Stimulated activated CD8-positive, alpha-beta memory T cell treated with anti-CD3 and anti-CD28 coated beads, Interleukin-4, amount 100 ng/mL, for 48 hours (primary cell): ENCODE measurements around the gene UBE3C.
"Not testable (repeated sequence)": the region's sequence is repeated elsewhere in the genome, so short reads cannot be mapped to it uniquely, and the experiment has no call there.

Experiments
- DNase-seq: peaks from one replicate; pipeline ENCODE4 v3.0.0-alpha.2; 2020

UBE3C gene

DNA sequence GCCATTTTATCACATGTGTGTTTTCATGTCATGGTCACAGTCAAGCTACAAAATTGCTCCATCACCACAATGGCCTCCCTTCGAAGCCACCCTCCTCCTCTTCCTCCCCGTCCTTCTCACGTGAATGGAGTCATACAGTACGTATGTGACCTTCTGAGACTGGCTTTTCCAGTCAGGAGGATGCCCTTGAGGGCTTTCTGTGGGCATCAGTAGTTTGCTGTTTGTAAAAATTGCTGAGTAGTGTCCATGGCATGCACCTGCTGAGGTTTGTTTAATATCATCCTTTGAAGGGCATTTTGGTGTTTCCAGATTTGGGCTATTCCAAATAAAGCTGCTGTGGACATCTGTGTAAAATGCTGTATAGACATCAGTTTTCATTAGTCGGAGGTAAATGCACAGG is 5.9 kb upstream of the UBE3C start:
- DNase-seq = no peak

- no peak for DNase-seq
Measured at GRCh38 chr7:157133304-157133703, 5.4 kb upstream of the UBE3C start.

- DNase-seq = no peak
Measured at GRCh38 chr7:157136372-157136771, 2.4 kb upstream of the UBE3C start.

DNA sequence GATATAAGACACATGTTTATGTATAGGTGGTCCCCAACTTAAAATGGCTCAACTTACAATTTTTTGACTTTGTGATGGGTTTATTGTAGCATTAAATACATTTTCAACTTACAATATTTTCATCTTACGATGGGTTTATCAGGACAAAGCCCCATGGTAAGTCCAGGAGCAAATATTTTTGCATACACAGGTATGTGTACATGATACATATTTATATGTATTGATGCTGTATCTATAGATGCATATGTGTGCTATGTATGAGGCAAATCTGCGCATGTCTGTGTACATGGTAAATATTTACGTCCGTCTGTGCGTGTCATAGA is 664 bp upstream of the UBE3C start:
- no peak for DNase-seq

DNA sequence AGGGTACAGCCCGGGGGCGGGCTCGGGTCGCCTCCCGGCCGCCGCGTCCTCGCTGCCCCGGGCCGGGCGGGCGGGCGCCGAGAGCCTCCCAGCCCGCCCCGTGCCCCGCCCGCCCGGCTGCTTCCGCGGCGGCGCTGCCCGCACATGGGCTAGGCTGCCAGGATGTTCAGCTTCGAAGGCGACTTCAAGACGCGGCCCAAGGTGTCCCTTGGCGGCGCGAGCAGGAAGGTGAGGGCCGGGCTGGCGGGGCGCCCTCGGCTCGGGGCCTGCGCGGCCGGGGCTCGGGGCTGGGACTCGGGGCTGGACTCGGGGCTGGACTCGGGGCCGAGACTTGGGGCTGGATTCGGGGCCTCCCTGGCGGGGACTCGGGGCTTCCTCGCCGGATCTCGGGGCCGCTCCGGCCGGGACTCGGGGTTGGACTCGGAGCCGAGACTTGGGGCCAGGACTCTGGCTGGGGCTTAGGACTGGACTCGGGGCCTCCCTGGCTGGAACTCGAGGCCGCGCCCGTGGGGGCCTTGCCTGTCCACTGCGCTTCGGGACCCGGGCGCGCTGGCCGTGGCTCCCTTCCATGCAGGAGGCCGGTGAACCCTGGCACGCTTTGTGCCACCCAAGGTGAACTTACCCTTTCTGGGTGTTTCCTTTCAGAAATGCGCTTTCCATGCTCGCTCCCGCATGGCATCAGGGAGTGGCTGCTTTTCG is 534 bp downstream of the UBE3C start:
- DNase-seq = peak; percentile 57

DNA sequence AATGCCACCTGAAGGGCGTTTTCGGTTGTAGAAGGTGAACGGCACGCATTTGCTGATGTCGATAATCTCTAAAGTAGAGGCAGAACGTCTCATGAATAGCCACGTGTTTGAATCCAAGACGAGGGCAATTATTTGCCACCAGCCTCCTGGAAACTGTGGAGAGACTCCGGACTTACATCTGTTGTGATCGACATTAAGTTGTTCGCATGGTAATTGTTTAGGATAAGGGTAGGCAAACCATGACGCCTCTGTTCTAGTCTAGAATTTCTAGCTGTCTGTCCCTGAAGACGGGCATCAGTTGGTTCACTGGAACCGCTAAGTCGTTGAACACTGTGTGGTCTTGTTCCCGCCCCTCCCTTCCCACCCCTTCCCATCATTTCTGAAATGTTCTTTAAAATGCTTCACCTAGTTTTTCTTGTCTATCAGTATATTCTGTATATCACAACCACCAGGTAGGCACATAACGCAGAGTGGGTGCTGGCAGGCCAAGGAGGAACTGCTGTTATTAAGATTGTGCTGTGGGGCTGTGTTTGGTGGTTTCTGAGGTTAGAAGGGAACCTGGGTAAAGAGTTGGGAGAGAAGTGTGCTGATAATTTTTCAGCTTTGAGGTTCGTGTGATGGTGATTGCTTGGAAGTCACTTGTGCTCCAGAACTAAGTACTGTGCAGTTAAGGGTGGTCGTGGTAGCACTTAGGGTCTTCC is 1.2 kb downstream of the UBE3C start:
- DNase-seq = no peak

DNA sequence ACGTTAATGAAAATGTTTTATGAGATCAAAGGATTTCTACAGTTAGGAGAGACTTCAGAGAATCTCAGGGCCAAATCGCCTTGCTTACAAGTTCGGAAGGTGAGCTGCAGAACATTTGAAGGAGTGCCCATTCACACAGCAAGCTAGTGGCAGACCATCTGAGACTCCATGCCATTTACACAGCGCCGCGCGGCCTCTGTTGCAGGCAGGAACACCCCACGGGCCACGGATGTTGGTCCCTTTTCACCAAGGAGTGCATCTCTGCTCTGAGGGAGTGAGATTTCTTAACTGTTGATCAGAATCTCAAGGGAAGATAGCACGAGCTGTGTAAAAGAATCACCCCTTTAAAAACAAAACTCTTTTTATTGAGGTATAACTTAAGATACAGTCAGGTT is 1.8 kb downstream of the UBE3C start:
- DNase-seq = no peak

DNA sequence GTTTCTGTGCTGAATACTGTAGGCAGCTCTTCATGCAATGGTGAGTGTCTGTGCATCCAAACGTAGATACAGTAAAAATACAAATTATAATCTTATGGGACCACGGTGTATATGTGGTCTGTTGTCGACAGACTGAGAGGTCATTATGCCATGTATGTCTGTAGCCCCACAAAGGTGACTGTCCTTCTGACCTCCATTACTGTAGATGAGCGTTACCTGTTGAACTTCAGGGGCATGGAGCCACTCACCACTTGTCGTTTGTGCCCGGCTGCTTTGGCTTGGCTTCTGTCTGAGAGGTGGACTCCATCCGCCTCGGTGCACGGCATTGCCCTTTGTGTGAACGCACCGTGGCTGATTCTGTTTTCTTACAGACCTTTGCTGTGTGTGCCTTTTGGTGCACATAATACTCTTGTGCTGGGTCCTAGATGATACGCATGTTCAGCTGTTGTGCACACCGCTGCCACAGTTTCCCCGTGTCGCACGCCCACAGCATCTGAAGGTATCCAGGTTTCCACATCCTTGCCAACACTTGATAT is 2.9 kb downstream of the UBE3C start:
- no peak for DNase-seq

GRCh38 chr7:157143788-157144187 is 5.1 kb downstream of the UBE3C start:
- DNase-seq = no peak

DNA sequence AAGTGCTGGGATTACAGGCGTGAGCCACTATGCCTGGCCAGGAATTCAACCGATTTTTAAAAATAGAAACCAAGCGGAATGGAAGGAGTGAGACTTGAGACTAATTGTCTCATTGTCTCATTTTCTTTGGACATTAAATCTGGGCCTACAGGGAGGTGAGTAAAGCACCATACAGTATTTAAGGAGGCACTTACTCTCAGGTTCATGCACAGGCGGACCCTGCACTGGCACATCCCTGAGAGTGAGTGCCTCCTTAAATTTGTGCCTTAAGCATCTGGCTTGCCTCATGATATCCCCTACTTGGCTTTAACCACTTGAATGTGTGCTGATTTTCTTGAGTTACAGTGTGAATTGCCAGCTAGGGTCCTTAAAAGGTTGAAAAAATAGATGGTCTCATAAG is 10.6 kb downstream of the UBE3C start:
- DNase-seq = no peak

DNA sequence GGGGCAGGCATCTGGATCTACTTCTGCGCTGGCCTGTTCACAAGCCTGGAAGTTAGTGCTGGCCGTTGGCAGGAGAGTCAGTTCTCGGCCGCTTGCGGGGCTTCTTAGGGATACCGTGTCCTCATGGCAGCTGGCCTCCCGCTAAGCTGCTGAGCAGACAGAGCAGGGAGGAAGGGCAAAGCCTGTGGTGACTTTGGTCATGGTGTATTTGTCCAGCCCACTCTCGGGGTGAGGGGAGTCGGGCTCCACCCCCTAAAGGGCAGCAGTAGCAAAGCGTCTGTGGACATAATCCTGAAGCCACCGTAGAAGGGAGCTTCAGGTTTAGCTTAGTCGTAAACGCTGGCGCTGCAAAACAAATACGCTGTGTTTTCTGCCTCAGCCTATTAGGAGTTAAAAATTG is 12.2 kb downstream of the UBE3C start:
- no peak for DNase-seq

DNA sequence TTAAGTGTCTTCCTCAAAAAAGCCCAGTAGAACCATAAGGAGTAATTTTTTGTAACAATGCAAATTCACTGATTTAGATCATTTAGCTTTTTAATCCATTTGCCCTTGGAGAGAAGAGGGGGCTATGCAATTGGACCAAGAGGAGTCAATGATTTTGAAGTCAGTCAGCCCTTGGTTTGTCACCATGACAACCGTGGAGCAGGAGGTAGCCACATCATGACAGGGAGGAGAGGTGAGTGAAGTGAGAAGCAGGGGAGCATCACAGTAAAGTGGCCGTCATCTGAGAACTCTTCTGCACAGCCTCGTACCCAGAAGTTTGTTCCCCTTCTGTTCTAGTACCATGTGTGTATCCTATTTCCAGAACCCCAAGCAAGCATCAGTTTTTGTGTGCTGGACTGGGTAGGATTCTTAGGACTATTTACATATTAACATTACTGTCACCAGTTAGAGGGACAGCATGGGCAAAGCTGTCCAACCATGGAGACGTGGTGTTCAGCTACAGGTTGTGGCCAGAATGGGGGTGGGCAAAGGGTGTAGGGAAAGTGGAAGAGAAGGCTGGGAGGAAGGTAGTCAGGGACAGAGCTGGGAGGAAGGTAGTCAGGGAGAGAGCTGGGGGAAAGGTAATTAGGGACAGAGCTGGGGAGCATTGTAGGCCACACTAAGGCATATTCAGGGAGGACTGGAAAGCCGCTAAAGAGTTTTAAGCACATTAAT is 13.1 kb downstream of the UBE3C start:
- DNase-seq = no peak

DNA sequence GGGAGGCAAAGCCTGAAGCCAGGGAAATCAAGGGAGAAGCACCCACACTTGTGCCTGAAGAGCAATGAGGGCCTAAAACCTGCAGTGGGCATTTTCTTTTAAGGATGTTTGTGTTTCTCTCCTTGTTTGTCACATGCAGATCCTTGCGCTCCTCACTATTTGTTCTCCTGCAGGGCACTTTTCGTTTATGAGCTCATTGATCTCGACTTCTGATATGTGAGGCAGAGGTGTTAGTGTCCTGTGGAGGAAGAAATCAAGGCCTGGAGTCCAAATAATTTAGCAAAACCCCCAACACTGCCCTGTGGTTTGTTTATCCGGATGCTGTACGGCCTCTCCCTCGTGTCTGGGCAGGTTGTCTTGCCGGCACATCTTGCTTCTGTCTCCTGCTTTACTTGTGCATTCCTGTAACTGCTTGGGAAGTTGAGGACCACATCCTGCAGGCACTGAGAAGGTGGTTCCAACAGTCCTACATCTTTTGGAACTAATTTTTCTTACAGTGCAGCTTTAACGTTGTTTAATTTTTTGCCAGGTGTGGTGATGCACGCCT is 13.7 kb downstream of the UBE3C start:
- DNase-seq = no peak

GRCh38 chr7:157153260-157153659 is 14.5 kb downstream of the UBE3C start:
- DNase-seq = no peak

GRCh38 chr7:157155959-157156358 is 17.2 kb downstream of the UBE3C start:
- no peak for DNase-seq

DNA sequence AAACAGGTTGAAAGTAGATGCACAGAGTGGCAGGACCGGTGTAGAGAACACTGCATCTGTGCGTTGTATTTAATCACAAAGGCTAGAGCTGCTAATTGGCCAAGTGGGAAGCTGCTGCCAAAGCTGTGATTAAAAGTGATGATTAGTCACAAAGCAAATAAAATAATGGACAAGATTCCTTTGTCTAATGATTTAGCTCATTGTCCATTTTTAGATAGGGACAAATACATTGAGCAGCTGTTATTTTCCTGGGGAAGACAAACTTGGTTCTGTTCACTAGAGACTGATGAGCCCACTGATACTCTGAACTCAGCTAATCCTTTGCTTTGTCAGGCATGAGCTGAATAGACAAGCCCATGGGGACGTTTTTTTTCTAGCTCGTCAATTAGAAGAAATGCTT is 19.7 kb downstream of the UBE3C start:
- DNase-seq = no peak

GRCh38 chr7:157159537-157159936 is 20.8 kb downstream of the UBE3C start:
- DNase-seq = not testable (repeated sequence)

GRCh38 chr7:157160433-157160832 is 21.7 kb downstream of the UBE3C start:
- no peak for DNase-seq

GRCh38 chr7:157165987-157166386 is 27.3 kb downstream of the UBE3C start:
- no peak for DNase-seq

- DNase-seq = no peak
Measured at GRCh38 chr7:157168571-157168970, 29.8 kb downstream of the UBE3C start.

GRCh38 chr7:157176771-157177170 is 38.0 kb downstream of the UBE3C start:
- no peak for DNase-seq

- no peak for DNase-seq
Measured at GRCh38 chr7:157177333-157177982, 38.7 kb downstream of the UBE3C start.

DNA sequence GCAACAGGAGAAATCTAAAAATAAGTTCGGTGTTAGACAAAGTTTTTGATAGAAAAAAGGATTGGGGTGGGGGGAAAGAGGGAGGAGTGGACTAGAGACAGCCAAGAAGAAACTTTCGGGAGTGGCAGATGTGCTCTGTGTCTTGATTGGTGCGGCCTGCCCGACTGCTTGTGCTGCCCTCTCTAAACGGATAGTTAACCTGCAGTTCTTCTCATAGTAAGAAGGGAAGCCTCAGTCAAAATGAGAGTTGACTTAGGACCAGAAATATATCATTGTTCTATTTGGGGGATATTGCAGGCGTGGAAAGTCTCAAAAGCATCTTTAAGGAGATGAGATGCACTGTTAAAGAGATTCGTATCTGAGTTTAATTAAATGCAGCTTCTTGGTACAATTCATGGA is 39.3 kb downstream of the UBE3C start:
- DNase-seq = no peak
